Esophagus muscularis mucosa (tissue), 4 donors: ENCODE data around the gene ITPKB. TPM values are rescaled to one million over a fixed set of nuclear protein-coding genes. Genes with fewer than 3 reads are reported as not detected.
A peak's percentile ranks its signal among the peaks of the same experiment; 100 is the strongest.

Experiments used
- DNase-seq: peaks from one replicate; pipeline ENCODE4 v3.0.0-alpha.2; 2017; ENCODE audit errors: extremely low spot score
- H3K27ac ChIP-seq, 4 donors: fragments of 200-600 bp; sonication (generic); replicated peaks in 1 of 4; 1 replicate in 3 of 4; 2 replicates in 1 of 4; pipeline ENCODE4 v1.5.1; 2016 to 2019; ENCODE audit warnings: mild to moderate bottlenecking in 1 of 4
- H3K27me3 ChIP-seq, 4 donors: fragments of 200-600 bp; sonication (generic); one replicate each; pipeline versions ENCODE4 v1.5.1 to v1.6.0; 2016 to 2019
- H3K36me3 ChIP-seq, 4 donors: fragments of 200-600 bp; sonication (generic); one replicate each; pipeline ENCODE4 v1.5.1; 2016 to 2019
- H3K4me1 ChIP-seq, 4 donors: fragments of 200-600 bp; sonication (generic); one replicate each; pipeline ENCODE4 v1.5.1; 2016 to 2019
- H3K4me3 ChIP-seq, 4 donors: fragments of 200-600 bp; sonication (generic); 1 replicate in 2 of 4; 2 replicates in 2 of 4; pipeline ENCODE4 v1.5.1; 2016 to 2019; ENCODE audit warnings: mild to moderate bottlenecking in 4 of 4, moderate library complexity in 1 of 4
- H3K9me3 ChIP-seq, 4 donors: fragments of 200-600 bp; sonication (generic); 1 replicate in 3 of 4; 2 replicates in 1 of 4; pipeline ENCODE4 v1.5.1; 2016 to 2019
- CTCF ChIP-seq, 3 experiments: fragments of 200-600 bp in 2 of 3; fragments of 450-650 bp in 1 of 3; sonication (generic) in 2 of 3; IDR thresholded peaks; one replicate each; pipeline ENCODE4 v1.5.1; 2017 to 2019; ENCODE audit warnings: antibody characterized with exemption in 3 of 3, mild to moderate bottlenecking in 2 of 3, moderate library complexity in 1 of 3
- EP300 ChIP-seq: sonication (generic); formaldehyde crosslinking; IDR thresholded peaks from one replicate; pipeline ENCODE4 v1.6.1; 2017; ENCODE audit warnings: antibody characterized with exemption
- POLR2A ChIP-seq: fragments of 450-650 bp; IDR thresholded peaks from one replicate; pipeline ENCODE4 v1.6.1; 2017; ENCODE audit warnings: antibody characterized with exemption, moderate library complexity, mild to moderate bottlenecking, low read depth
- POLR2AphosphoS5 ChIP-seq, 2 donors: sonication (generic); formaldehyde crosslinking; IDR thresholded peaks; one replicate each; pipeline ENCODE4 v1.6.1; 2017; ENCODE audit warnings: antibody characterized with exemption in 2 of 2
- WGBS: methylation state at CpG from one replicate; pipeline ENCODE4 v1.1.5; 2018; 5-methylcytosine and 5-hydroxymethylcytosine counted together
- intact Hi-C: fragments of 100-400 bp; cut with DNase I; formaldehyde crosslinking; loops from one replicate; pipeline ENCODE4 v1.15.1; 2023
- total RNA-seq, 4 donors: library from RNA; depleted of rRNA; stranded (reverse); fragments of >200 nt; gene quantifications; one replicate each; pipeline versions ENCODE4 v1.1.0 to v1.2.1, GENCODE V29; 2016

The ITPKB gene
- total RNA-seq, 4 donors from 2014 or later, result 71.1 to 156 (median 116) TPM

- no peak for DNase-seq
- intact Hi-C loops, result no loop called here
- Histone ChIP-seq H3K4me1 (peaks cover 44 to 62% (median 59%) of the 10 kb centered on the region in 4 donors), H3K27ac (peak overlapping the region in 1 of 4 donors; percentile 87), H3K36me3 (peaks cover 20 to 65% (median 50%) of the 10 kb centered on the region in 4 donors), H3K27me3 (no peaks in the 10 kb centered on the region), H3K4me3 (no peak overlapping the region), H3K9me3 (no peaks in the 10 kb centered on the region)
- WGBS, result no CpG with 5 or more reads among the region's 16 CpGs
- no peak for TF ChIP-seq POLR2A
- TF ChIP-seq CTCF (IDR thresholded peaks at IDR 0.05), result no peak
- TF ChIP-seq EP300, result no peak
- no peak for TF ChIP-seq POLR2AphosphoS5 (IDR thresholded peaks at IDR 0.05)
Measured at GRCh38 chr1:226646870-226647449, 92.1 kb downstream of the ITPKB start.

- intact Hi-C loops, result no loop called here
- no peak for DNase-seq
- H3K4me1 ChIP-seq, result peaks cover 45 to 69% (median 66%) of the 10 kb centered on the region in 4 donors
- H3K27ac ChIP-seq, result peak overlapping the region in 1 of 4 donors; percentile 87
- H3K36me3 ChIP-seq, result peaks cover 24 to 72% (median 57%) of the 10 kb centered on the region in 4 donors
- H3K27me3 ChIP-seq, result no peaks in the 10 kb centered on the region
- TF ChIP-seq POLR2AphosphoS5 (IDR thresholded peaks at IDR 0.05) (peak; percentile 46 to 56), EP300 (no peak), CTCF (IDR thresholded peaks at IDR 0.05) (no peak), POLR2A (no peak)
- no peak overlapping the region for H3K4me3 ChIP-seq
- WGBS, result 55% methylated on average over 18 of the region's 18 CpGs
- no peaks in the 10 kb centered on the region for H3K9me3 ChIP-seq
Measured at GRCh38 chr1:226646026-226646869, 92.8 kb downstream of the ITPKB start.

GRCh38 chr1:226645279-226645976 is 93.7 kb downstream of the ITPKB start:
- TF ChIP-seq POLR2A (no peak), CTCF (IDR thresholded peaks at IDR 0.05) (no peak), EP300 (no peak), POLR2AphosphoS5 (IDR thresholded peaks at IDR 0.05) (no peak)
- peak overlapping the region in 1 of 4 donors; percentile 87 for H3K27ac ChIP-seq
- 65% methylated on average over 8 of the region's 10 CpGs for WGBS
- H3K9me3 ChIP-seq, result no peaks in the 10 kb centered on the region
- no peaks in the 10 kb centered on the region for H3K27me3 ChIP-seq
- H3K4me1 ChIP-seq, result peaks cover 50 to 77% (median 74%) of the 10 kb centered on the region in 4 donors
- H3K36me3 ChIP-seq, result peaks cover 24 to 77% (median 65%) of the 10 kb centered on the region in 4 donors
- intact Hi-C loops, result no loop called here
- no peak overlapping the region for H3K4me3 ChIP-seq
- no peak for DNase-seq

- Histone ChIP-seq H3K4me1 (peaks cover 50 to 85% (median 82%) of the 10 kb centered on the region in 4 donors), H3K9me3 (no peaks in the 10 kb centered on the region), H3K36me3 (peaks cover 25 to 85% (median 72%) of the 10 kb centered on the region in 4 donors), H3K27ac (peak overlapping the region in 1 of 4 donors; percentile 87), H3K27me3 (no peaks in the 10 kb centered on the region), H3K4me3 (no peak overlapping the region)
- no peak for DNase-seq
- 84% methylated on average over 10 of the region's 10 CpGs for WGBS
- TF ChIP-seq POLR2AphosphoS5 (IDR thresholded peaks at IDR 0.05), result no peak
- no peak for TF ChIP-seq POLR2A
- TF ChIP-seq EP300, result no peak
- TF ChIP-seq CTCF (IDR thresholded peaks at IDR 0.05), result no peak
- intact Hi-C loops, result no loop called here
Measured at GRCh38 chr1:226644541-226645176, 94.4 kb downstream of the ITPKB start.
